ENCODE data around the gene TREML2. TPM values are rescaled to one million over a fixed set of nuclear protein-coding genes. Genes with fewer than 3 reads are reported as not detected.

The TREML2 gene
- total RNA-seq, 1 donor, result not detected

- no peaks in the 10 kb centered on the region for H3K9me3 ChIP-seq (ENCODE audit: low read depth, low read length)
- H4K20me1 ChIP-seq (ENCODE audit: insufficient read depth, low read length), result no peaks in the 10 kb centered on the region
- H3K36me3 ChIP-seq (ENCODE audit: insufficient read depth, low read length), result no peaks in the 10 kb centered on the region
- no peak for DNase-seq (ENCODE audit: insufficient read length, low spot score, missing footprints)
- no peaks in the 10 kb centered on the region for H3K79me2 ChIP-seq (ENCODE audit: insufficient read depth, low read length)
- no peak overlapping the region for H3K4me3 ChIP-seq (ENCODE audit: insufficient read depth, low read length)
- TF ChIP-seq CTCF (IDR thresholded peaks at IDR 0.05; ENCODE audit: extremely low read depth, low read depth, low read length), result no peak
- H3K27ac ChIP-seq (ENCODE audit: low read depth, low read length), result no peak overlapping the region
- no peak overlapping the region for H3K4me2 ChIP-seq (ENCODE audit: insufficient read depth, low read length)
- no peaks in the 10 kb centered on the region for H3K4me1 ChIP-seq (ENCODE audit: insufficient read depth, low read length)
- H2AFZ ChIP-seq (ENCODE audit: low read length), result no peak overlapping the region
- H3K27me3 ChIP-seq (ENCODE audit: insufficient read depth, low read length), result no peaks in the 10 kb centered on the region
These were observed 50.3 kb downstream of the TREML2 start for GRCh38 chr6:41150671-41151070.

GRCh38 chr6:41147917-41148316, 53.0 kb downstream of the TREML2 start:
- DNase-seq (ENCODE audit: insufficient read length, low spot score, missing footprints), result no peak
- TF ChIP-seq CTCF (IDR thresholded peaks at IDR 0.05; ENCODE audit: extremely low read depth, low read depth, low read length), result no peak
- Histone ChIP-seq H3K4me2 (ENCODE audit: insufficient read depth, low read length) (no peak overlapping the region), H3K4me3 (ENCODE audit: insufficient read depth, low read length) (no peak overlapping the region), H3K79me2 (ENCODE audit: insufficient read depth, low read length) (no peaks in the 10 kb centered on the region), H3K27ac (ENCODE audit: low read depth, low read length) (no peak overlapping the region), H2AFZ (ENCODE audit: low read length) (no peak overlapping the region), H3K27me3 (ENCODE audit: insufficient read depth, low read length) (no peaks in the 10 kb centered on the region), H3K9me3 (ENCODE audit: low read depth, low read length) (no peaks in the 10 kb centered on the region), H3K36me3 (ENCODE audit: insufficient read depth, low read length) (no peaks in the 10 kb centered on the region), H4K20me1 (ENCODE audit: insufficient read depth, low read length) (no peaks in the 10 kb centered on the region), H3K4me1 (ENCODE audit: insufficient read depth, low read length) (no peaks in the 10 kb centered on the region)

Small RNAs within 50 kb of the gene (small RNA-seq; reads per million reads assigned to genes)
- gene AL391903.2, result not detected
- not detected for gene RNA5SP207

Other genes with a start within 250 kb of the TREML2 start
- gene UNC5CL, start 161.9 kb downstream of the TREML2 start, total RNA-seq, result under 0.01 TPM in 1 of 2 replicates, not detected in the other
- gene TSPO2, start 158.7 kb downstream of the TREML2 start, total RNA-seq, result not detected in 2 replicates
- gene APOBEC2, start 147.9 kb downstream of the TREML2 start, total RNA-seq, result not detected in 2 replicates
- gene OARD1, start 128.8 kb downstream of the TREML2 start, total RNA-seq, result 7.2 and 7.7 TPM in 2 replicates
- 8.0 and 9.4 TPM in 2 replicates for gene NFYA, start 128.2 kb downstream of the TREML2 start, total RNA-seq
- gene TREML1, start 46.8 kb downstream of the TREML2 start, total RNA-seq, result not detected in 2 replicates
- gene TREM2, start 38.0 kb downstream of the TREML2 start, total RNA-seq, result under 0.01 and 0.59 TPM in 2 replicates
- not detected in 2 replicates for gene TREML4, start 27.2 kb upstream of the TREML2 start, total RNA-seq
- gene TREM1, start 85.5 kb upstream of the TREML2 start, total RNA-seq, result 0.72 and 1.8 TPM in 2 replicates
- not detected in 2 replicates for gene NCR2, start 134.5 kb upstream of the TREML2 start, total RNA-seq

Measured in osteoblast (primary cell).